Erythroblast (primary cell): ENCODE measurements around the gene FAS.

ENCODE experiments used
- DNase-seq, 2 experiments: peaks; one replicate each; lab custom pipeline; 2025; lab: John Stamatoyannopoulos, UW
- GATA1 ChIP-seq: IDR thresholded peaks from 2 replicates; pipeline ENCODE4 v1.6.1; 2011; ENCODE audit warnings: low read depth, mild to moderate bottlenecking, control low read depth, low read length, moderate library complexity
- POLR2A ChIP-seq: IDR thresholded peaks from 2 replicates; pipeline ENCODE4 v1.6.1; 2011; ENCODE audit warnings: mild to moderate bottlenecking, low read length

Gene FAS

DNA sequence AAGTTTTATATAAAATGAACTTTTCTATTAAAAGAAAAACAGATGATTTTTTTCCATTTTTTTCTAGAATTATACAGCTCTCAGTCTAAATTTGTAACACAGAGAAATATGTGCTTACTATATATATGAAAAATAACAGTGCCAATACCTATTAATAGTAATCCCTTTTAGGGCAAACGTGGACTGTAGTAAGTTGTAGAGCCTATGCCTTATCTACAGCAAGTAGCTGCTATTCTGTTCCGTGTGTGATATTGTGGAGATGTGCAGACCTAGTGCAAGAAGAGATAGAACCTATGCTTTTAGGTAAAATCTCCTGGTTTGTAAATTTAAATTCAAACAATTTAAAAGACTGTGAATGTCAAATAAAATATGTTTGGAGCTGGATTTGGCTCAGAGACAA, 72.9 kb downstream of the FAS start:
- no peak for DNase-seq
- TF ChIP-seq GATA1 (no peak), POLR2A (no peak)

- no peak for DNase-seq
- TF ChIP-seq GATA1 (no peak), POLR2A (no peak)
Observed at GRCh38 chr10:89064748-89065147, 74.2 kb downstream of the FAS start.
